Measurements from ENCODE around the gene AHCYL2. TPM values are rescaled to one million over a fixed set of nuclear protein-coding genes. Genes with fewer than 3 reads are reported as not detected.

AHCYL2 gene
- total and polyA plus RNA-seq, 2 of the 8 experiments (the other 6 are each of a cell fraction or from before 2014, with no cell fraction given): 20.7 to 25.4 TPM

DNA sequence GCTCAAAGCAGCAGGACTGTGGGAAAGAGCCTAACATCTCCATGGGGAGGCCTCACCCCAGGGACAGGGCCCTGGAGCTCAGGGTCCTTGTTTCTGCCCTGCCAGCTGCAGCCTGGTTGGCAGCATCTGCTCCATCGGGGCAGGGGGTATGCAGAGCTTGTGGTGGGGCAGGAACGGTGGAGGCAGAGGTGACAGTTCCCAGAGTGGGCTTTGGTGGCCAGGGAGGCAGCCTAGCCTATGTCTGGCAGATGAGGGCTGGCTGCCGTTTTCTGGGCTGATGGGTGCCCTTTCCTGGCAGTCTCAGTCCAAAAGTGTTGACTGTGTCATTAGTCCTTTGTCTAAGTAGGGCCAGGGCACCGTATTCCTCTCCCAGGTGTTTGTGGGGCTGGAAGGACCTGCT is 12.2 kb upstream of the AHCYL2 start:
- H3K18ac ChIP-seq (ENCODE audit: extremely low read depth, low read length): no peak overlapping the region
- H2BK12ac ChIP-seq (ENCODE audit: low read depth, low read length): no peak overlapping the region
- FAIRE-seq: no peak
- H3K23ac ChIP-seq (ENCODE audit: insufficient read length): no peak overlapping the region
- H3K23me2 ChIP-seq (ENCODE audit: low read depth, low read length): no peaks in the 10 kb centered on the region
- DNase-seq (ENCODE audit: low read depth in 1 of 2, low spot score in 2 of 2): no peak
- no peak overlapping the region for H2BK120ac ChIP-seq (replicated peaks; ENCODE audit: low read depth, low read length)
- no peak overlapping the region for H2AK5ac ChIP-seq (ENCODE audit: low read depth, low read length)
- no peak overlapping the region for H2AFZ ChIP-seq (ENCODE audit: low read length)
- H3K36me3 ChIP-seq (ENCODE audit: control insufficient read depth in 2 of 4, insufficient read depth in 4 of 4, low read length in 3 of 4): peaks cover 11 to 28% (median 26%) of the 10 kb centered on the region in 4 experiments
- peaks cover 3 to 16% of the 10 kb centered on the region in 2 experiments; a peak in 2 of 4 replicates for H3K9me3 ChIP-seq (ENCODE audit: insufficient read depth in 2 of 2, low read depth in 1 of 2, low read length in 1 of 2)
- no peak overlapping the region for H4K91ac ChIP-seq (replicated peaks; ENCODE audit: insufficient read length, low read length)
- no peak overlapping the region for H2BK15ac ChIP-seq (ENCODE audit: low read length)
- no peak overlapping the region for H3K14ac ChIP-seq (ENCODE audit: insufficient read length)
- no peaks in the 10 kb centered on the region for H3K4me1 ChIP-seq (replicated peaks in 1 of 4; ENCODE audit: control insufficient read depth in 3 of 4, insufficient read depth in 4 of 4, low read length in 3 of 4)
- ChIA-PET POLR2A (ENCODE audit: partially characterized antibody) (interaction anchor here (1.4 to 1.9 kb wide), 2 partner anchors 43 to 47 kb away, joined by 4 to 12 read pairs; no protein-coding TSS in a partner anchor), CTCF (ENCODE audit: partially characterized antibody) (interaction anchor here (1.0 to 10.6 kb wide), 10 partner anchors 9 to 309 kb away, joined by 3 to 258 read pairs (median 6); partner anchors contain the start of gene SMO)
- no peak overlapping the region for H3K56ac ChIP-seq (replicated peaks; ENCODE audit: insufficient read length, low read depth, low read length)
- no peak overlapping the region for H2BK5ac ChIP-seq (ENCODE audit: low read depth, low read length)
- H3K79me2 ChIP-seq (ENCODE audit: control insufficient read depth in 1 of 2, insufficient read depth in 2 of 2, low read length in 2 of 2): no peaks in the 10 kb centered on the region
- no peaks in the 10 kb centered on the region for H3K79me1 ChIP-seq (ENCODE audit: low read depth, low read length)
- peaks cover 0 to 5% of the 10 kb centered on the region in 2 experiments for H4K20me1 ChIP-seq (replicated peaks in 1 of 2; ENCODE audit: control insufficient read depth in 1 of 2, insufficient read depth in 2 of 2, low read length in 2 of 2)
- no peak overlapping the region for H3K9ac ChIP-seq (replicated peaks in 1 of 4; ENCODE audit: extremely low read depth in 1 of 4, low read depth in 3 of 4, low read length in 3 of 4)
- H3K4me2 ChIP-seq (ENCODE audit: insufficient read depth in 1 of 2, low read depth in 2 of 2, low read length in 2 of 2): no peak overlapping the region
- H3K4ac ChIP-seq (replicated peaks; ENCODE audit: insufficient read length, low read depth, low read length): no peak overlapping the region
- H3K27me3 ChIP-seq (replicated peaks in 1 of 4; ENCODE audit: control insufficient read depth in 3 of 4, extremely low read depth in 1 of 4, insufficient read depth in 3 of 4, low read length in 3 of 4): no peaks in the 10 kb centered on the region
- 79% methylated on average over 4 of the region's 4 CpGs; no CpG with 5 or more reads in 1 of the 2 experiments for WGBS, 2 experiments (ENCODE audit: extremely low coverage in 1 of 2, insufficient coverage in 1 of 2, insufficient read length in 1 of 2, insufficient replicate concordance in 2 of 2, low coverage in 1 of 2, low lambda C conversion rate in 2 of 2, missing lambda C conversion rate in 1 of 2)
- no peak overlapping the region for H2BK20ac ChIP-seq (ENCODE audit: low read length)
- no peak overlapping the region for H4K8ac ChIP-seq (ENCODE audit: extremely low read depth, insufficient read depth, low read length)
- H4K5ac ChIP-seq (ENCODE audit: insufficient read length, low read depth, low read length): no peak overlapping the region
- no peak overlapping the region for H3K4me3 ChIP-seq (ENCODE audit: extremely low read depth in 1 of 4, insufficient read depth in 2 of 4, low read depth in 3 of 4, low read length in 4 of 4)
- H3K27ac ChIP-seq (ENCODE audit: low read depth, low read length): no peak overlapping the region
- TF ChIP-seq CHD2 (IDR thresholded peaks at IDR 0.05; ENCODE audit: low read length) (no peak), HDAC6 (IDR thresholded peaks at IDR 0.05; ENCODE audit: low read depth, low read length) (no peak), CBX5 (IDR thresholded peaks at IDR 0.05; ENCODE audit: low read depth, low read length) (no peak), ZNF274 (IDR thresholded peaks at IDR 0.05; ENCODE audit: borderline replicate concordance, extremely low read depth, low read length) (no peak), FOSL1 (IDR thresholded peaks at IDR 0.05; ENCODE audit: insufficient read depth, low read depth, low read length) (no peak), CTBP2 (IDR thresholded peaks at IDR 0.05; ENCODE audit: borderline replicate concordance, insufficient read depth, insufficient read length, low read length) (no peak), CHD1 (IDR thresholded peaks at IDR 0.05; ENCODE audit: low read depth, low read length) (no peak), RFX5 (IDR thresholded peaks at IDR 0.05; ENCODE audit: borderline replicate concordance, low read depth, low read length) (no peak), TEAD4 (IDR thresholded peaks at IDR 0.05; ENCODE audit: low read depth, low read length) (no peak), YY1 (IDR thresholded peaks at IDR 0.05; ENCODE audit: low read depth, low read length) (no peak), CEBPB (IDR thresholded peaks at IDR 0.05; ENCODE audit: low read depth, low read length) (no peak), TAF7 (optimal IDR thresholded peaks at IDR 0.05; ENCODE audit: borderline replicate concordance, low read depth, low read length) (no peak), SP1 (IDR thresholded peaks at IDR 0.05; ENCODE audit: low read depth, low read length) (no peak), MAFK (IDR thresholded peaks at IDR 0.05; ENCODE audit: low read depth, low read length) (no peak), POLR2AphosphoS5 (IDR thresholded peaks at IDR 0.05; ENCODE audit: low read depth, low read length) (no peak)
- TF ChIP-seq, protein P1, sequence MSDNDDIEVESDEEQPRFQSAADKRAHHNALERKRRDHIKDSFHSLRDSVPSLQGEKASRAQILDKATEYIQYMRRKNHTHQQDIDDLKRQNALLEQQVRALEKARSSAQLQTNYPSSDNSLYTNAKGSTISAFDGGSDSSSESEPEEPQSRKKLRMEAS (IDR thresholded peaks at IDR 0.05): no peak
